Fibroblast of lung (primary cell): ENCODE results near the gene MROH8.

ENCODE experiments used
- CTCF ChIP-seq, 2 donors: IDR thresholded peaks in 1 of 2; conservative IDR thresholded peaks in 1 of 2; 1 replicate in 1 of 2; 2 replicates in 1 of 2; pipeline ENCODE4 v1.5.1; 2011 to 2012; ENCODE audit warnings: low read length in 2 of 2, control low read depth in 1 of 2, inconsistent platforms in 1 of 2, low read depth in 1 of 2, mild to moderate bottlenecking in 1 of 2
- EZH2 ChIP-seq: IDR thresholded peaks from 2 replicates; pipeline ENCODE4 v1.5.1; 2012; ENCODE audit warnings: low read length, control low read depth, mild to moderate bottlenecking; ENCODE audit errors: missing control alignments

GRCh38 chr20:37152284-37152683, 27.1 kb downstream of the MROH8 start:
- no peak for TF ChIP-seq CTCF (conservative IDR thresholded peaks at IDR 0.05 in 1 of 2, IDR thresholded peaks at IDR 0.05 in 1 of 2; ENCODE audit: low read depth in 1 of 2, low read length in 2 of 2)
- TF ChIP-seq EZH2, result no peak
